Measurements from ENCODE around the gene RBL2. TPM values are rescaled to one million over a fixed set of nuclear protein-coding genes. Genes with fewer than 3 reads are reported as not detected.

The RBL2 gene
- total and polyA plus RNA-seq, 2 of the 13 experiments (the other 11 are each of a cell fraction or from before 2014, with no cell fraction given): 41.2 to 60.9 TPM

DNA sequence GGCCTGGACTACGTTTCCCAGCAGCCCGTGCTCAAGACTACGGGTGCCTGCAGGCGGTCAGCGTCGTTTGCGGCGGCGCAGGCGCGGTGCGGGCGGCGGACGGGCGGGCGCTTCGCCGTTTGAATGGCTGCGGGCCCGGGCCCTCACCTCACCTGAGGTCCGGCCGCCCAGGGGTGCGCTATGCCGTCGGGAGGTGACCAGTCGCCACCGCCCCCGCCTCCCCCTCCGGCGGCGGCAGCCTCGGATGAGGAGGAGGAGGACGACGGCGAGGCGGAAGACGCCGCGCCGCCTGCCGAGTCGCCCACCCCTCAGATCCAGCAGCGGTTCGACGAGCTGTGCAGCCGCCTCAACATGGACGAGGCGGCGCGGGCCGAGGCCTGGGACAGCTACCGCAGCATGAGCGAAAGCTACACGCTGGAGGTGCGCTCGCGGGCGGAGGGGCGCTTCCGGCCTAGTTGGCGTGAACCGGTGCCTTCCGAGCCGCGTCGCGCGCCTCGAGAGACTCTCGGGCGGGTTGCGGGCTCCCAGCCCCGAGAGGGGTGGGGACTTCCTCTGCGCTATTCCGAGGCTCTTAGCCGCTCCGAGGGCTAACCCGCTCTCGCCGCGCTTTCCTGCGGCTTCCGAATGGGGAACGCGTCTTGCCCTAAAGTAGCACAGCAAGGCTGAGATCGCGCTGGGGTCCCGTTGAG lies at the start of gene RBL2 (continued):
- TF ChIP-seq PCBP1 (IDR thresholded peaks at IDR 0.05; ENCODE audit: borderline replicate concordance, low read depth, low read length) (no peak; the same call in 1 of the 2 replicates), IKZF4 (CRISPR knock-in tag; IDR thresholded peaks at IDR 0.05; ENCODE audit: borderline replicate concordance, low read depth, not compliant biosample characterization) (no peak), TMF1 (CRISPR knock-in tag; IDR thresholded peaks at IDR 0.05; ENCODE audit: low read depth) (no peak), ZNF552 (CRISPR knock-in tag; IDR thresholded peaks at IDR 0.05; ENCODE audit: borderline replicate concordance) (peak; percentile 82; the same call in 1 of the 2 replicates), ATF5 (CRISPR knock-in tag; IDR thresholded peaks at IDR 0.05; ENCODE audit: low read depth) (peak; percentile 94), ZNF460 (CRISPR knock-in tag; IDR thresholded peaks at IDR 0.05; ENCODE audit: borderline replicate concordance) (no peak), ZNF10 (CRISPR knock-in tag; IDR thresholded peaks at IDR 0.05; ENCODE audit: borderline replicate concordance, low read depth) (no peak; the same call in 1 of the 2 replicates), ZBTB1 (CRISPR knock-in tag; IDR thresholded peaks at IDR 0.05; ENCODE audit: borderline replicate concordance) (0 out of 2 replicates have a peak, but pooled peaks have one; percentile 6), NCOA1 (CRISPR knock-in tag; IDR thresholded peaks at IDR 0.05) (peak; percentile 84), PITX1 (CRISPR knock-in tag; IDR thresholded peaks at IDR 0.05) (peak; percentile 53), ZNF883 (CRISPR knock-in tag; IDR thresholded peaks at IDR 0.05; ENCODE audit: not compliant biosample characterization) (peak; percentile 92), ZBTB42 (CRISPR knock-in tag; IDR thresholded peaks at IDR 0.05) (peak; percentile 91; the same call in 1 of the 2 replicates), CHD2 (IDR thresholded peaks at IDR 0.05; ENCODE audit: low read depth, low read length) (0 out of 2 replicates have a peak, but pooled peaks have one; percentile 5), ZSCAN9 (CRISPR knock-in tag; IDR thresholded peaks at IDR 0.05; ENCODE audit: borderline replicate concordance) (peak; percentile 58), PAX8 (CRISPR knock-in tag; IDR thresholded peaks at IDR 0.05; ENCODE audit: borderline replicate concordance) (0 out of 2 replicates have a peak, but pooled peaks have one; percentile 43), NKX3-1 (CRISPR knock-in tag; IDR thresholded peaks at IDR 0.05) (peak; percentile 83)
- TF ChIP-seq, protein P1, sequence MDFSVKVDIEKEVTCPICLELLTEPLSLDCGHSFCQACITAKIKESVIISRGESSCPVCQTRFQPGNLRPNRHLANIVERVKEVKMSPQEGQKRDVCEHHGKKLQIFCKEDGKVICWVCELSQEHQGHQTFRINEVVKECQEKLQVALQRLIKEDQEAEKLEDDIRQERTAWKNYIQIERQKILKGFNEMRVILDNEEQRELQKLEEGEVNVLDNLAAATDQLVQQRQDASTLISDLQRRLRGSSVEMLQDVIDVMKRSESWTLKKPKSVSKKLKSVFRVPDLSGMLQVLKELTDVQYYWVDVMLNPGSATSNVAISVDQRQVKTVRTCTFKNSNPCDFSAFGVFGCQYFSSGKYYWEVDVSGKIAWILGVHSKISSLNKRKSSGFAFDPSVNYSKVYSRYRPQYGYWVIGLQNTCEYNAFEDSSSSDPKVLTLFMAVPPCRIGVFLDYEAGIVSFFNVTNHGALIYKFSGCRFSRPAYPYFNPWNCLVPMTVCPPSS (IDR thresholded peaks at IDR 0.05): no peak
- TF ChIP-seq, protein P2, sequence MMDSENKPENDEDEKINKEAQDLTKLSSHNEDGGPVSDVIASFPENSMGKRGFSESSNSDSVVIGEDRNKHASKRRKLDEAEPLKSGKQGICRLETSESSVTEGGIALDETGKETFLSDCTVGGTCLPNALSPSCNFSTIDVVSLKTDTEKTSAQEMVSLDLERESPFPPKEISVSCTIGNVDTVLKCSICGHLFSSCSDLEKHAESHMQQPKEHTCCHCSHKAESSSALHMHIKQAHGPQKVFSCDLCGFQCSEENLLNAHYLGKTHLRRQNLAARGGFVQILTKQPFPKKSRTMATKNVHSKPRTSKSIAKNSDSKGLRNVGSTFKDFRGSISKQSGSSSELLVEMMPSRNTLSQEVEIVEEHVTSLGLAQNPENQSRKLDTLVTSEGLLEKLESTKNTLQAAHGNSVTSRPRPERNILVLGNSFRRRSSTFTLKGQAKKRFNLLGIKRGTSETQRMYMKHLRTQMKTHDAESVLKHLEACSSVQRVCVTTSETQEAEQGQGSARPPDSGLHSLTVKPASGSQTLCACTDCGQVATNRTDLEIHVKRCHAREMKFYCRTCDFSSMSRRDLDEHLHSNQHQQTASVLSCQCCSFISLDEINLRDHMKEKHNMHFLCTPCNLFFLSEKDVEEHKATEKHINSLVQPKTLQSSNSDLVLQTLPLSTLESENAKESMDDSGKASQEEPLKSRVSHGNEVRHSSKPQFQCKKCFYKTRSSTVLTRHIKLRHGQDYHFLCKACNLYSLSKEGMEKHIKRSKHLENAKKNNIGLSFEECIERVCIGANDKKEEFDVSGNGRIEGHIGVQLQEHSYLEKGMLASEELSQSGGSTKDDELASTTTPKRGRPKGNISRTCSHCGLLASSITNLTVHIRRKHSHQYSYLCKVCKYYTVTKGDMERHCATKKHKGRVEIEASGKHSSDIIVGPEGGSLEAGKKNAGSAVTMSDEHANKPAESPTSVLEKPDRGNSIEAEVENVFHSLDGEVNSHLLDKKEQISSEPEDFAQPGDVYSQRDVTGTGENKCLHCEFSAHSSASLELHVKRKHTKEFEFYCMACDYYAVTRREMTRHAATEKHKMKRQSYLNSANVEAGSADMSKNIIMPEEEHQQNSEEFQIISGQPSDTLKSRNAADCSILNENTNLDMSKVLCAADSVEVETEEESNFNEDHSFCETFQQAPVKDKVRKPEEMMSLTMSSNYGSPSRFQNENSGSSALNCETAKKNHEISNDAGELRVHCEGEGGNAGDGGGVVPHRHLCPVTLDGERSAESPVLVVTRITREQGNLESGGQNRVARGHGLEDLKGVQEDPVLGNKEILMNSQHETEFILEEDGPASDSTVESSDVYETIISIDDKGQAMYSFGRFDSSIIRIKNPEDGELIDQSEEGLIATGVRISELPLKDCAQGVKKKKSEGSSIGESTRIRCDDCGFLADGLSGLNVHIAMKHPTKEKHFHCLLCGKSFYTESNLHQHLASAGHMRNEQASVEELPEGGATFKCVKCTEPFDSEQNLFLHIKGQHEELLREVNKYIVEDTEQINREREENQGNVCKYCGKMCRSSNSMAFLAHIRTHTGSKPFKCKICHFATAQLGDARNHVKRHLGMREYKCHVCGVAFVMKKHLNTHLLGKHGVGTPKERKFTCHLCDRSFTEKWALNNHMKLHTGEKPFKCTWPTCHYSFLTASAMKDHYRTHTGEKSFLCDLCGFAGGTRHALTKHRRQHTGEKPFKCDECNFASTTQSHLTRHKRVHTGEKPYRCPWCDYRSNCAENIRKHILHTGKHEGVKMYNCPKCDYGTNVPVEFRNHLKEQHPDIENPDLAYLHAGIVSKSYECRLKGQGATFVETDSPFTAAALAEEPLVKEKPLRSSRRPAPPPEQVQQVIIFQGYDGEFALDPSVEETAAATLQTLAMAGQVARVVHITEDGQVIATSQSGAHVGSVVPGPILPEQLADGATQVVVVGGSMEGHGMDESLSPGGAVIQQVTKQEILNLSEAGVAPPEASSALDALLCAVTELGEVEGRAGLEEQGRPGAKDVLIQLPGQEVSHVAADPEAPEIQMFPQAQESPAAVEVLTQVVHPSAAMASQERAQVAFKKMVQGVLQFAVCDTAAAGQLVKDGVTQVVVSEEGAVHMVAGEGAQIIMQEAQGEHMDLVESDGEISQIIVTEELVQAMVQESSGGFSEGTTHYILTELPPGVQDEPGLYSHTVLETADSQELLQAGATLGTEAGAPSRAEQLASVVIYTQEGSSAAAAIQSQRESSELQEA (CRISPR knock-in tag; IDR thresholded peaks at IDR 0.05; ENCODE audit: not compliant biosample characterization): peak; percentile 48

Data from HepG2 (cell line).